Putamen (tissue), 1 donor: ENCODE results near the gene MRPS5.
A peak's percentile ranks its signal among the peaks of the same experiment; 100 is the strongest.
"Not testable (repeated sequence)": the region's sequence is repeated elsewhere in the genome, so short reads cannot be mapped to it uniquely, and the experiment has no call there.

Source experiments
- DNase-seq: peaks from one replicate; pipeline ENCODE4 v3.0.0-alpha.2; 2016; ENCODE audit warnings: low spot score

MRPS5 gene

GRCh38 chr2:95047629-95048510 is 73.7 kb downstream of the MRPS5 start:
- no peak for DNase-seq

GRCh38 chr2:95046371-95047112 is 75.1 kb downstream of the MRPS5 start:
- DNase-seq, result no peak

- DNase-seq, result no peak
Measured at GRCh38 chr2:95044601-95045000, 77.0 kb downstream of the MRPS5 start.

- peak; percentile 89 for DNase-seq
Measured at GRCh38 chr2:95043300-95044093, 78.1 kb downstream of the MRPS5 start.

- DNase-seq, result no peak
Measured at GRCh38 chr2:95042472-95043271, 78.9 kb downstream of the MRPS5 start.

GRCh38 chr2:95041824-95042442 is 79.7 kb downstream of the MRPS5 start:
- no peak for DNase-seq

- DNase-seq, result no peak
Measured at GRCh38 chr2:95041060-95041823, 80.4 kb downstream of the MRPS5 start.

- no peak for DNase-seq
Measured at GRCh38 chr2:95040426-95040825, 81.2 kb downstream of the MRPS5 start.

GRCh38 chr2:95039978-95040377 is 81.6 kb downstream of the MRPS5 start:
- DNase-seq, result no peak

GRCh38 chr2:95039363-95039762 is 82.2 kb downstream of the MRPS5 start:
- DNase-seq, result no peak

- no peak for DNase-seq
Measured at GRCh38 chr2:95038635-95039298, 82.8 kb downstream of the MRPS5 start.

GRCh38 chr2:95037841-95038585 is 83.6 kb downstream of the MRPS5 start:
- DNase-seq, result not testable (repeated sequence)

GRCh38 chr2:95037384-95037839 is 84.2 kb downstream of the MRPS5 start:
- DNase-seq, result no peak

- DNase-seq, result no peak
Measured at GRCh38 chr2:95036596-95037383, 84.8 kb downstream of the MRPS5 start.
